ENCODE data around the gene SCN4A. TPM values are rescaled to one million over a fixed set of nuclear protein-coding genes. Genes with fewer than 3 reads are reported as not detected.
"Not testable (repeated sequence)": the region's sequence is repeated elsewhere in the genome, so short reads cannot be mapped to it uniquely, and the experiment has no call there.

The SCN4A gene
- total RNA-seq, 1 donor from 2014 or later = 0.18 TPM

- no peak for TF ChIP-seq CTCF (IDR thresholded peaks at IDR 0.05)
- DNase-seq = peak; percentile 32
- H3K9me3 ChIP-seq = no peaks in the 10 kb centered on the region
- no peak for ATAC-seq
- peaks cover 5% of the 10 kb centered on the region for H3K27me3 ChIP-seq (ENCODE audit: low read depth)
- no peaks in the 10 kb centered on the region for H3K36me3 ChIP-seq
- intact Hi-C loops (cut with DNase I) = no loop called here
- H3K4me3 ChIP-seq = no peak overlapping the region
- no peak overlapping the region for H3K27ac ChIP-seq
- H3K4me1 ChIP-seq = no peaks in the 10 kb centered on the region
Observed at GRCh38 chr17:63917646-63918045, 55.1 kb downstream of the SCN4A start.

- H3K4me1 ChIP-seq; ATAC-seq; H3K4me3 ChIP-seq; DNase-seq; H3K27me3 ChIP-seq (ENCODE audit: low read depth); H3K27ac ChIP-seq; H3K9me3 ChIP-seq; H3K36me3 ChIP-seq; intact Hi-C loops (cut with DNase I): not testable (repeated sequence)
Observed at GRCh38 chr17:63917206-63917605, 55.5 kb downstream of the SCN4A start.

- TF ChIP-seq CTCF (IDR thresholded peaks at IDR 0.05) = no peak
- Histone ChIP-seq H3K36me3 (no peaks in the 10 kb centered on the region), H3K4me3 (no peak overlapping the region), H3K4me1 (no peaks in the 10 kb centered on the region), H3K9me3 (no peaks in the 10 kb centered on the region), H3K27me3 (ENCODE audit: low read depth) (peaks cover 5% of the 10 kb centered on the region), H3K27ac (no peak overlapping the region)
- ATAC-seq = no peak
- intact Hi-C loops (cut with DNase I) = no loop called here
- DNase-seq = no peak
Observed at GRCh38 chr17:63916566-63917185, 56.0 kb downstream of the SCN4A start.

- intact Hi-C loops (cut with DNase I); H3K9me3 ChIP-seq; H3K27me3 ChIP-seq (ENCODE audit: low read depth); H3K27ac ChIP-seq; H3K4me1 ChIP-seq; ATAC-seq; H3K4me3 ChIP-seq; DNase-seq; H3K36me3 ChIP-seq: not testable (repeated sequence)
Observed at GRCh38 chr17:63915753-63916152, 57.0 kb downstream of the SCN4A start.

- Histone ChIP-seq H3K27ac (no peak overlapping the region), H3K9me3 (no peaks in the 10 kb centered on the region), H3K36me3 (no peaks in the 10 kb centered on the region), H3K27me3 (ENCODE audit: low read depth) (peaks cover 11% of the 10 kb centered on the region), H3K4me1 (no peaks in the 10 kb centered on the region), H3K4me3 (no peak overlapping the region)
- ATAC-seq (no peak), DNase-seq (no peak)
- no peak for TF ChIP-seq CTCF (IDR thresholded peaks at IDR 0.05)
- intact Hi-C loops (cut with DNase I) = no loop called here
Observed at GRCh38 chr17:63914471-63914870, 58.2 kb downstream of the SCN4A start.

- TF ChIP-seq CTCF (IDR thresholded peaks at IDR 0.05) = peak; percentile 85
- Histone ChIP-seq H3K27ac (no peak overlapping the region), H3K4me1 (no peaks in the 10 kb centered on the region), H3K27me3 (ENCODE audit: low read depth) (peaks cover 6% of the 10 kb centered on the region), H3K9me3 (no peaks in the 10 kb centered on the region), H3K36me3 (no peaks in the 10 kb centered on the region), H3K4me3 (no peak overlapping the region)
- DNase-seq (no peak), ATAC-seq (peak; percentile 77 to 84)
- intact Hi-C loops (cut with DNase I) = no loop called here
Observed at GRCh38 chr17:63911657-63912100, 61.0 kb downstream of the SCN4A start.

Measured in lower lobe of right lung (tissue), 2 donors.